Panc1 (cell line): ENCODE results near the gene DRC3.

Experiments used
- CTCF ChIP-seq: fragments of 450-650 bp; IDR thresholded peaks from 2 replicates; pipeline ENCODE4 v1.5.1; 2017; ENCODE audit warnings: mild to moderate bottlenecking
- POLR2AphosphoS5 ChIP-seq: IDR thresholded peaks from 2 replicates; pipeline ENCODE4 v1.6.1; 2012; ENCODE audit warnings: mild to moderate bottlenecking, low read depth, low read length, moderate library complexity
- REST ChIP-seq, 2 experiments: IDR thresholded peaks; 2 replicates each; pipeline ENCODE4 v1.6.1; 2011 to 2012; ENCODE audit warnings: low read depth in 2 of 2, control low read depth in 1 of 2, low read length in 1 of 2, mild to moderate bottlenecking in 1 of 2, moderate library complexity in 1 of 2; ENCODE audit not compliant: insufficient read depth in 1 of 2
- TCF7L2 ChIP-seq: IDR thresholded peaks from 2 replicates; pipeline ENCODE4 v1.6.1; 2011; ENCODE audit warnings: mild to moderate bottlenecking, low read depth, low read length, inconsistent platforms

DNA sequence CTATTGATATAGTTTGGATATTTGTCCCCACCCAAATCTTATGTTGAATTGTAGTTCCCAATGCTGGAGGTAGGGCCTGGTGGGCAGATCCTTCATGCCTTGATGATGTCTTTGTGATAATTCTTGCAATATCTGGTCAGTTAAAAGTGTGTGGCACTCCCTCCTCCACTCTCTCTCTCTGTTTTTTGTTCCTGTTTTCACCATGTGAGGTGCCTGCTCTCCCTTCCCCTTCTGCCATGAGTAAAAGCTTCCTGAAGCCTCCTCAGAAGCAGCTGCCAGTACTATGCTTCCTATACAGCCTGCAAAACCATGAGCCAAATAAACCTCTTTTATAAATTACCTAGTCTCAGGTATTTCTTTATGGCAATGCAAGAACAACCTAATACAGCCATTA lies 47.8 kb upstream of the DRC3 start:
- no peak for TF ChIP-seq CTCF
- no peak for TF ChIP-seq POLR2AphosphoS5
- TF ChIP-seq REST (IDR thresholded peaks at IDR 0.05; ENCODE audit: insufficient read depth in 1 of 2, low read depth in 2 of 2, low read length in 1 of 2) = no peak
- TF ChIP-seq TCF7L2 = no peak
